Dedifferentiated amniotic fluid mesenchymal stem cell (primary cell): ENCODE results near the gene EBPL.
"Not testable (repeated sequence)": the region's sequence is repeated elsewhere in the genome, so short reads cannot be mapped to it uniquely, and the experiment has no call there.

Experiments
- DNase-seq: peaks from one replicate; pipeline ENCODE4 v3.0.0-alpha.2; 2016; ENCODE audit errors: extremely low spot score

EBPL gene

DNA sequence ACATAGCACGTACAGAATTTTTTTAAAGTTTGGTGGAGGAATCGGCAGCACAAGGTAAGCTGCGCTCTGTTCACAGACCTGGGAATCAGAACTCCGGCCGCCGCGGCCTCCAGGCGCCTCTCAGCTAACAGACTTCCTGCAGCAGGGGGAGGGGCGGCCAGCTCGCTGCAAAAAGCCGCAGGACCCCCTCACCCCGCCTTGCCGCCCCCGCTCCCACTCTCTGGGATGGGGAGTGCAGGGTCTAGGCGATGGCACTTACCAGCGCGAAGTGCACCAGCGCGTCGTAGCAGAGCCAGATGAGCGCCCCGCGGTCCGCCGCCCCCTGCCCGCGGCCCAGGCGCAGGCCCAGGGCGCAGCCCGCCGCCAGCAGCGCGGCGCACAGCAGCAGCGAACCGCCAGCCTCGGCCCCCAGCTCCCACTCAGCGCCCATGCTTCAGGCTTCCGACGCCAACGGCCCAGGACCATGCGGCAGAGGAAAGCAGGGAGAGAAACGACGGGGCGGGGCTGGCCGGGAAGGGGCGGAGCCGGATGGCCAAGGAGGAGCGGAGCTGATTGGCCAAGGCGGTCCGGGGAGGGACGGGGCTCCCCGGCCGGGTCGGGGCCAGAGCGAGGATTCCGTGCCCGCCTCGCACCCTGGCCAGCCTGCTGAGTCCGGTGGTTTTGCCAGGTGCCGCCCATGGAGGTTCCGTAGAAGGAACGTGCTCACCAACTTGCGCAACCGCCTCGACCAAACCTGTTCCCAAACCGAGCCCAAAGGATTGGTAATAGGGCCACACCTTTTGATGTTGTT is at the start of gene EBPL:
Gene EBPL, minus strand, starts transcription at position 492 of the 790 bp plus-strand sequence. Its CDS starts 62 bp downstream, at position 430.
- peak; percentile 82 for DNase-seq

GRCh38 chr13:49740870-49741269 is 49.6 kb upstream of the EBPL start:
- DNase-seq, result no peak

DNA sequence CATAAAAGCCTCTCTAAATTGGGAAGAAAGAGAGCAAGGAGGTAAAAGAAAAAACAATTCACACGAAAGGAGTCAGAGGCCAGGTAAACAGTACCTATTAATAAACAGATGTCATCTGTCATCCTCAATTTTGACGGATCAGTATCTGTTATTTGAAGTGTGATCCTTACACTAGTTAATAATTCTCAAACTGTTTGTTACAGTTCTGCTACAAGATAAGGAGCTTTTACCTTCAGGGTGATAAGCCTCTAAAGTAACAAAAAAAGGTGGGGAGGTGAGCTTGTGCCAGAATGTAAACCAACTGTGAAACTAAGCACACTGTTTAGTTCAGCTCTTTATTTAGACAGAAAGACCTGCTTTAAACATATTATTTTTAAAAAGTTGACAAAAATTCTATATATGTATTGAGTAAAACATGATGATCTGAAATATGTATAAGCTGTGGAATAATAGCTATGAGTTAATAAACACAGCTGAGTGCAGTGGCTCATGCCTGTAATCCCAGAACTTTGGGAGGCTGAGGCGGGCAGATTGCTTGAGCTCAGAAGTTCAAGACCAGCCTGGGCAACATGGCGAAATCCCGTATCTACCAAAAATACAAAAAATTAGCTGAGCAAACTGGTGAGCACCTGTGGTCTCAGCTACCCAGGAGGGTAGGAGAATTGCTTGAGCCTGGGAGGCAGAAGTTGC is 48.4 kb upstream of the EBPL start:
- DNase-seq, result no peak

DNA sequence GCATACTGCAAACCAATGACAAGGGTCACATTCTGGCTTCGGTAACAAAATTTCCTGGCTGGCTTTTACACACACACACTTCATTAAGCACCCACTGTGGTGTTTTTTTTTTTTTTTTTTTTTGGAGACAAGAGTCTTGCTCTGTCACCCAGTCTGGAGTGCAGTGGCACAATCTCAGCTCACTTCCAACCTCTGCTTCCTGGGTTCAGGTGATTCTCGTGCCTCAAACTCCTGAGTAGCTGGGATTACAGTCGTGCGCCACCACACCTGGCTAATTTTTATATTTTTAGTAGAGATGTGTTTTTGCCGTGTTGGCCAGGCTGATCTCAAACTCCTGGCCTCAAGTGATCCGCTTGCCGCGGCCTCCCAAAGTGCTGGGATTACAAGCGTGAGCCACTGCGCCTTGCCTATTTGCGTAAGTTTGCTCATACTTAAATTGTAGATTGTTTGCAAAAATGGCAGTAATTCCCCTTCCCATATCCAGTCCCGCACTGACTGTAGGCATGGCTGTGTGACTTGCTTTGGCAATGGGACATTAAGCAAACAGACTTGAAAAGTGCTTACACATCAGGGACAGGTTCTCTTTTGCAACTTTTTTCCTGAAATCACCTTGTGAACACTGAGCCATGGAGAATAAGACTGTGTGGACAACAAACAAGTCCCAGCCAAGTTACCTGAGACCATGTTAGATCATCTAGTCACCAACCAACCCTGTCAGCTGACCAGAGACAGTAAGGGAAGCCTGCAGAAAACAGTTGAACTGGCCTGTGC is 42.1 kb upstream of the EBPL start:
- DNase-seq, result no peak

GRCh38 chr13:49731766-49732165 is 40.5 kb upstream of the EBPL start:
- peak; percentile 36 for DNase-seq

- DNase-seq, result no peak
Observed at GRCh38 chr13:49716615-49717014, 25.3 kb upstream of the EBPL start.

GRCh38 chr13:49714757-49715156 is 23.5 kb upstream of the EBPL start:
- no peak for DNase-seq

GRCh38 chr13:49711218-49711863 is 20.1 kb upstream of the EBPL start:
- peak; percentile 57 for DNase-seq

DNA sequence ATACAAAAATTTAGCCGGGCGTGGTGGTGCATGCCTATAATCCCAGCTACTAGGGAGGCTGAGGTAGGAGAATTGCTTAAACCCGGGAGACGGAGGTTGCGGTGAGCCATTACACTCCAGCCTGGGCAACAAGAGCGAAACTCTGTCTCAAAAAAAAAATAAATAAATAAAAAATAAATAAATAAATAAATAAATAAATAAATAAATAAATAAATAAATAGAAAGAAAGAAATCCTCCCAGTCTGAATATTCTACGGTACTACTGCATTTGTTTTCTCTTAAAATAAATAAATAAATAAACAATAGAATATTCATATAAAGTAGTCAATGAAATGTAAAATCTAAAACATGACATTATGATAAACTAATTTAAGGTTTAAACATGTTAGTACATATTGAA is 13.0 kb upstream of the EBPL start:
- DNase-seq, result not testable (repeated sequence)

GRCh38 chr13:49701491-49701890 is 10.2 kb upstream of the EBPL start:
- no peak for DNase-seq

DNA sequence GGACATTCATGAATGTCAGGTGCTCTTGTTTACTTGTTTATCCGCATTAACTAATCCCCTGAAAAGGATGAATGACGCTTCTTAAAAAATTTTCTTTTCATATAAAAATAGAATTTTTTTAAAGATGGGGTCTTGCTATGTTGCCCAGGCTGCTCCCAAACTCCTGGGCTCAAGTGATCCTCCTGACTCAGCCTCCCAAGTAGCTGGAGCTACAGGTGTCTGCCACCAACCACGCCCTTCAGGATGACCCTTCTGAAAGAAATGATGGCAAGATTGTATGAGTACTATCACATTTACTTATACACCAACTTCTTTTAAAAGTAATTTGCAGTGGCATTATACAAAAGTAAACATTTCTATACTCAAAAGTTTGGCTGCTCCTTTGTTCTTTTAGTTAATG is 6.2 kb upstream of the EBPL start:
- no peak for DNase-seq

DNA sequence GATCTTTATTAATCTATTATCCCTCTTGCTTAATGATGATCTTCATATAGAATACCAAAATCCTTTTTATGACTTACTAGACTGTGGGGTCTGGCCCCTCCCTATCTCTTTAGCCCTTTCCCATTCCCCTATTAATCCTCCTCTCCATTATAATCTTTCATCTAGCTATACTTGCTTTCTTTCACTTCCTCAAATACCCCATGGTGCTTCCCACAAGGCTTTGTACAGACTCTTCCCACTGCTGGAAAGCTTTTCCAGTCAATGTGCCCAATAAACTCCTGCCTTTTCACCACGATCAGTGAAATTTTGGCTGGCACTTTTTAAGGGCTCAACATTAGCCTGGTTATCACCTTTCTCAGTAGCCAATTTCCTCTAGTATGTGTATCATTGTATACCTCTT is 3.2 kb upstream of the EBPL start:
- DNase-seq, result no peak

- no peak for DNase-seq
Observed at GRCh38 chr13:49693877-49694276, 2.6 kb upstream of the EBPL start.

DNA sequence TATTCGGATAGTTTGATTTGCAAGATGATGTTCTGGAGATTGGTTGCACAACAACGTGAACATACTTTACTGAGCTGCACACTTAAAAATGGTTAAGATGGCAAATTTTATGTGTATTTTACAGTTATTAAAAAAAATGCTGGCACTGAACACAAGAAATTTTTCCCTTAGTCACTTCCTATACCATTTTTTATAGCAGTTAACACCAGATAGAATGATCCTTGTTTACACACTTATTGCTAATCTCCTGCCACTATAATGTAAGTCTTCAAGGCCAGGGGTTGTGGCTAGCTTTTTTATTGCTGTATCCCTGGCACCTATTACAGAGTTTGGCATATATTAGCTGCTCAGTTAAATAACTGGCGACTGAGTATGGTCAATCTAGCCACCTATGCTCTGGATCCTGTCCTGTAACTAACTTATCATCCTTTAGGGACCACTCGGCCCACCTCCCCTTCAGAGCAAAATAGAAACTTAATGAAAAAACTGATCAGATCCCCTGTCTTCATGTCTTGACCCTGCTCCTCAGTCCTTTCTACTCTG is 2.0 kb upstream of the EBPL start:
- no peak for DNase-seq

DNA sequence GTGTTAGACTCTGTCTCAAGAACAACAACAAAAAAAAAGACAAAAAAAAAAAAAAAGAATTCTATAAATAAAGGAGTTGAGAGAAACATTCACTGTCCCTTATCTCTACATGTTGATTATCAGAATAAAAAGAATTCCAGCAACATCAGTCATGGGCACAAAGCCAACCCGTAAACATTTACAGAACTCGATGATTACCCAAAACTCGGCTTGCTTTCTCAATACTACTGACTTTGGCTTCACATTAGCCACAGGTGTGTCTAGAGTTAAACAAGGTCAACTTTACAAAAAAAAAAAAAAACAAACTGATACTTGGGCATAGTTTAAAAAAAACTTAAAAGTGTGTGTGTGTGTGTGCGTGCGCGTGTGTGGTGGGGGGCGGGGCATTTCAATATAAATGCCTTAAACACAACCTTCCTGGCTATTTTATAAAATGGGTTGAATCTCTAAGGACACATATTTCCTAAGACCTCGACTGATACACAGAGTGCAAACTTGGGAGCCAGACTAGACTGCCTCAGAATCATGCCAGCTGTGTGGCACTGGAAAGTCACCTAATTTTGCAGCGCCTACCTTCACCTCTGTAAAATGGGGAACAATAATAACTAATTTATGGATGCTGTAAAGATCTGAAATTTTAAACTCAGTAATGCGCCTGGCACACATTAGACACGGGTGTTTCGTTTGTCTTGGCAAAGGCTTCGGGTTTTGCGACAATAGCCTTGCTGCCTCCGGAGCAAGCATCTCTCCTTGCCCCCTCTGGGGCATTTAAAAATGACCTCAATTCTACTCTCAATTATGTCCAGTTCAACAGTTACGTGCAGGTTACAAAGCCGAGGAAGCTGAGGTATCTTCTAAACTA is 922 bp downstream of the EBPL start:
- peak; percentile 23 for DNase-seq

DNA sequence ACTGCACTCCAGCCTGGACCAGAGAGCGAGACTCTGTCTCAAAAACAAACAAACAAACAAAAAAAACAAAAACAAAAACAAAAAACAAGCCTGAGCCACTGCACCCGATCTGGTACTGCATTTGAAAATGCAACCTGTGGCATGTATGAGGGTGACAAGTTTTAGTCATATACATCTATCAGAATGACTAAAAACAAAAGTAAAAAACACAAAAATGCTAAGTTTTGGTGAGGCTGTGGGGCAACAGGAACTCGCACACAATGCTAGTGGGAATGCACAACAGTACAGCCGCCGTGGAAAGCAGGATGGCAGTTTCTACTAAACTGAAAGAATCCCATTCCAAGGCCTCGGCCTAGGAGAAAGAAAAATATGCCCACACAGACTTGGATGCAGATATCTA is 7.8 kb downstream of the EBPL start:
- no peak for DNase-seq

DNA sequence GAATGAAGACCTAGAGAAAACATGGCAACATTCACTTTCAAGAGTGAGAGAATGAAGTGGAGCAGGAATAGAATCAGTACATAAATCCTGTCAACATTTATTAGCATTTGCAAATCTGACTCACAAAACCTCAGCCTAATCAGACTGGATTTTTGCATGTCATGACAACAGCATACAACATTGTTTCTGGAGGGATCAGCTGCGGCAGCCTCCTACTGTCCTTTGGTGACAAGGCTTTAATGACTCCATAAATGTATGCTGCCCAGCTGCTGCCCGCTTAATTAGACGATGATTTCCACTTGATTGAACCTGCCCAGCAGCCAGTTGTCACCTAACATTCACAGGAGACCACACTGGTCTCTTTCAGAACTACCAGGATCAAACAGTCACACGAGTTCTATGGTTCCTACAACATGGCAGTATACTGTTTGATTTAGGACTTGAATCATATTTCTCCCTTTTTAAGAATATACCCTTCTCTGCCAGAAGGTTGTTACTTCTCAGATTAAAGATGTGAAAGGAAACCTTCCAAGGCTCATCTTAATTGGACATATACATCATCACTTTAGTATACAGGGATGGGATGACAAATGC is 9.3 kb downstream of the EBPL start:
- DNase-seq, result no peak

DNA sequence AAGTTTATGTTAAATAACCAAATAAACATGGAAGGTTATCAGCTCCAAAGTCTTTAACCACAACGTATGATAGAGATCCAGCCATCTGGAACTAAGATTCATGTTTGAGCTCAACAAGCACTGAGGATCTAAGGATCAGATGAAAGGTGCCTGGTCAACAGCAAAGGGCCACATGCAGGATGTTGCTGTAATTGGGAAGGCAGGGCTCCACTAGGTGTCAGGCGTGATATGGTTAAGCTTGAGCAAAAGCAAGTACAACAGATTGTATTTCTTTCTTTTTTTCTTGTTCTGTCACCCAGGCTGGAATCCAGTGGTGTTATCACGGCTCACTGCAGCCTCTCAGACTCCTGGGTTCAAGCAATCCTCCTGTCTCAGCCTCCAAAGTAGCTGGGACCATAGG is 12.0 kb downstream of the EBPL start:
- DNase-seq, result peak; percentile 22

DNA sequence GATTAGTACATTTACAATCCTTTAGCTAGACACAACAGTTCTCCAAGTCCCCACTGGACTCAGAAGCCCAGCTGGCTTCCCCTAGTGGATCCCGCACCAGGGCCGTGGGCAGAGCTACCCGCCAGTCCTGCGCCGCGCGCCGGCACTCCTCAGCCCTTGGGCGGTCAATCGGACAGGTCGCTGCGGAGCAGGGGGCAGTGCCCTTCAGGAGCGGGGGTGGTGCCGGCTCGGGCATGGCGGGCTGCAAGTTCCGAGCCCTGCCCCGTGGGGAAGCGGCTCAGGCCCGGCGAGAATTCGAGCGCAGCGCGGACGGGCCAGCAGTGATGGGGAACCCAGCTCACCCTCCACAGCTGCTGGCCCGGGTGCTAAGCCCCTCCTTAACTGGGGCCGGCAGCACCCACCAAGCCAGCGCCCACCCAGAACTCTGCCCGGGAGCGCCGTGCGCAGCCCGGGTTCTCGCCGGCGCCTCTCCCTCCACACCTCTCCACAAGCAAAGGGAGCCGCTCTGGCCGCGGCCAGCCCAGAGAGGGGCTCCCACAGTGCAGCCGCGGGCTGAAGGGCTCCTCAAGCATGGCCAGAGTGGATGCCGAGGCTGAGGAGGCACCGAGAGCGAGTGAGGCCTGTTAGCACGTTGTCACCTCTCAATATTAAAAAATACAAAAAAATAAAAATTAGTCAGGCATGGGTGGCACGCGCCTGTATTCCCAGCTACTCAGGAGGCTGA is 12.9 kb downstream of the EBPL start:
- no peak for DNase-seq
